C4-2B (cell line): ENCODE measurements around the gene GFY.

Source experiments
- ZFX ChIP-seq: fragments of 450-650 bp; IDR thresholded peaks from 2 replicates; pipeline ENCODE4 v1.6.1; 2017
- TF ChIP-seq, protein P1 (sequence below): fragments of 450-650 bp; conservative IDR thresholded peaks from 2 replicates; pipeline ENCODE4 v1.5.1; 2017; ENCODE audit warnings: mild to moderate bottlenecking

DNA sequence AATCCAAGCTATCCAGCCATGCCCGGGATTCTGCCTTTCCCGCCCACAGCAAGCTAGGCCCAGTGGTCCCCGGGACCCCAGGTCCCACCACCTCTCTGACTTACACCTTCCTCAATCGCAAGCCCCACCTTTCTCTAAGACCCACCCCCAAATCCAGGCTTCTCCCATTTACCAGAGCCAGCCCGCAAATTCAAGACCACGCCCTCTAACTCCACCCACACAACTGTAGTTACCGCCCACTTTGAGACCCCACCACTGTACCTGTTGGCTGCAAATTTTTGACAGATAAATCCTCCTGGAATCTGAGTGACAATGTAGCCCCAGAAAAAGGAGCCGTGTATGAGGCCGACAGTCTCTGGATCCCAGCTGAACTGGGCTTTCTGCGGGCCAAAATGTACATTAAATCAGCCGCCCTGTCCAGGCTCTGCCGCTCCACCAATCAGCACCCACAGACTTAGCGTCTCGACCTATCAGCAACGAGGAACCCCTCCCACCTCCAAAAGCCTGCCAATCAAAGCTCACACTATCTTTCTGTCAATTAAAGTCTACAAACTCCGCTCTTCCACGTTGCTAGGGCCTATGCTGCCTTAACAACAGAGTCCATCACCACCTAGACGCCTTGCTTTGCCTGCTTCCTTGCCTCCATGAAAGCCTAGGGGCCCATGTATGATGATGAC, 9.9 kb downstream of the GFY start:
- TF ChIP-seq, protein P1, sequence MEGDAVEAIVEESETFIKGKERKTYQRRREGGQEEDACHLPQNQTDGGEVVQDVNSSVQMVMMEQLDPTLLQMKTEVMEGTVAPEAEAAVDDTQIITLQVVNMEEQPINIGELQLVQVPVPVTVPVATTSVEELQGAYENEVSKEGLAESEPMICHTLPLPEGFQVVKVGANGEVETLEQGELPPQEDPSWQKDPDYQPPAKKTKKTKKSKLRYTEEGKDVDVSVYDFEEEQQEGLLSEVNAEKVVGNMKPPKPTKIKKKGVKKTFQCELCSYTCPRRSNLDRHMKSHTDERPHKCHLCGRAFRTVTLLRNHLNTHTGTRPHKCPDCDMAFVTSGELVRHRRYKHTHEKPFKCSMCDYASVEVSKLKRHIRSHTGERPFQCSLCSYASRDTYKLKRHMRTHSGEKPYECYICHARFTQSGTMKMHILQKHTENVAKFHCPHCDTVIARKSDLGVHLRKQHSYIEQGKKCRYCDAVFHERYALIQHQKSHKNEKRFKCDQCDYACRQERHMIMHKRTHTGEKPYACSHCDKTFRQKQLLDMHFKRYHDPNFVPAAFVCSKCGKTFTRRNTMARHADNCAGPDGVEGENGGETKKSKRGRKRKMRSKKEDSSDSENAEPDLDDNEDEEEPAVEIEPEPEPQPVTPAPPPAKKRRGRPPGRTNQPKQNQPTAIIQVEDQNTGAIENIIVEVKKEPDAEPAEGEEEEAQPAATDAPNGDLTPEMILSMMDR, result no peak
- no peak for TF ChIP-seq ZFX
